Measurements from ENCODE around the gene RSL1D1.
"Not testable (repeated sequence)": the region's sequence is repeated elsewhere in the genome, so short reads cannot be mapped to it uniquely, and the experiment has no call there.

Gene RSL1D1

DNA sequence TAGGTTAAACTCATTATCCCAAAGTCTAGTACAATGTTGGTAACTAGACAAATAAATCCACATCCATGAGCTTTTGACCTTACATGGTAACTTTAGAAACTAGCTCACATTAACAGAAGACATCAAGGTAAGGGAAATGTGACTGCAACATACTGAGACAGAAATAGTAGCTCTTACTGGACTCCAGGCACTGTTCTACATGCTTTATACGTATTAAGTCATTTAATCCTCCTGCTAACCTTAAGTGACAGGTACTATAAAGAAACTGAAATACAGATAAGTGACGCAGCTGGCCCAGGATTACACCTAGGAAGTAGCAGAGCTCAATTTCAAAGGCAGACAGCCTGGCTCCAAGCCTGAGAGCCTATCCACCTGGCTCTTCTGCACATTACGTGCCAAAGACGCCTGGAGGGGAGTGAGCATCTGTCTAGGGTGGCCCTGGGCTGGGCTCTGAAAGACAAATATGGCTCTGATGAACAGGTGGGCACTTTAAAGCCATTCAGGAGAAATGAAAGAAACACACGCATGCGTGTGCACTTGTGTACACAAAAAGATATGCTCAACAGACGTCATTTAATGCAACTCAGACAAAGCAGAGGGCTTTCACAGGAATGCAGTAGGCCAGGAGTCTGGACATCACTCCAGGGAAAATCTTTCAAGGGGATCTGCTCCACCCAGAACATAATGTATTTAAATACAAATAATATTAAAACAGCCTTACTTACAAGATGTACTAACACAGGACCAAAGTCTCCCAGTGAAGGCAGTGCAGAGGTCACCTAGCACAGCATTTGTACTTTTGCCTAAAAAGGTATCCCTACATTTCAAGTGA, 58.7 kb downstream of the RSL1D1 start:
- H3K27ac ChIP-seq: peak overlapping the region; percentile 45
- no peak for TF ChIP-seq CTCF (IDR thresholded peaks at IDR 0.05)
- no peak for TF ChIP-seq ZFX (IDR thresholded peaks at IDR 0.05; ENCODE audit: borderline replicate concordance)

DNA sequence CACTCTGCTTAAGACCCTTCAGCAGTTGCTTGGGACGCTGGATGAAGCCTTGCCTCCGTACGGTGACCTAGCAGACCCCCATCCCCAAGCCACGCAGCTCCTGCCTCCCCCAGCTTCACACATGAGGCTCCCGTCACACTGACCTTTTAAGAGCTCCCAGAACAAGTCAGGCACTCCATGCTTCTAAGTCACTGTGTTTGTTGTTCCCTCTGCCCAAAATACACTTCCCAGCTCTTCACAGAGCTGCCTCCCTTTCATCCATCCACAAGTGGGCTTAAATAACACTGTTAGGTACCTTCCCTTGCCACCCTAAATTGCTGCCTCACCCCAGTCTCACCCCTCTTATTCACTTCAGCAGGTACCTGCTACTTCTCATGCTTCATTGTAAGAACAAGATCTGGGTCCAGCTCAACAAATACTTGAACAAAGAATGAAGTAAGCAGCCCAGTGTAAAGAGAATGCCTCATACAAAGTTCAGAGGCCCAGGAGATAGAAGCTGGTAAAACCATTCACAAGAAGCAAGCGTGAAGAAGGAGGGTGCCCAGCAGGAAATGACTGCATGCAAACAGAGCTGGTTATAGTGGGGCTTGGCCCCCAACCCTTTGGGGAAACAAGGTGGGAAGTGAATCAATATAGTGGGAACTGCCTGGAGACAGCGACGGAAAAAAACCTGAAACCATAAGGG, 60.1 kb downstream of the RSL1D1 start:
- no peak overlapping the region for H3K27ac ChIP-seq
- TF ChIP-seq ZFX (IDR thresholded peaks at IDR 0.05; ENCODE audit: borderline replicate concordance) (no peak), CTCF (IDR thresholded peaks at IDR 0.05) (no peak)

- TF ChIP-seq ZFX (IDR thresholded peaks at IDR 0.05; ENCODE audit: borderline replicate concordance): no peak
- no peak for TF ChIP-seq CTCF (IDR thresholded peaks at IDR 0.05)
- H3K27ac ChIP-seq: no peak overlapping the region
These were observed 62.4 kb downstream of the RSL1D1 start for GRCh38 chr16:11788914-11789313.

GRCh38 chr16:11784980-11785599, 66.3 kb downstream of the RSL1D1 start:
- H3K27ac ChIP-seq: not testable (repeated sequence)

GRCh38 chr16:11784381-11784780, 67.0 kb downstream of the RSL1D1 start:
- H3K27ac ChIP-seq: not testable (repeated sequence)

GRCh38 chr16:11784038-11784369, 67.3 kb downstream of the RSL1D1 start:
- TF ChIP-seq ZFX (IDR thresholded peaks at IDR 0.05; ENCODE audit: borderline replicate concordance): no peak
- no peak for TF ChIP-seq CTCF (IDR thresholded peaks at IDR 0.05)
- H3K27ac ChIP-seq: no peak overlapping the region

Data from 22Rv1 (cell line).